Duodenal mucosa (tissue), 2 donors: ENCODE data around the gene TMEM255B.
A peak's percentile ranks its signal among the peaks of the same experiment; 100 is the strongest.

Experiments used
- H3K27ac ChIP-seq: one replicate; pipeline ENCODE4 v1.7.0; 2013; ENCODE audit warnings: low read depth, low read length
- H3K27me3 ChIP-seq, 2 donors: one replicate each; pipeline ENCODE4 v1.7.0; 2013; ENCODE audit warnings: low read length in 2 of 2, control low read depth in 1 of 2; ENCODE audit not compliant: insufficient read depth in 2 of 2, control insufficient read depth in 1 of 2
- H3K36me3 ChIP-seq, 2 donors: one replicate each; pipeline ENCODE4 v1.7.0; 2013; ENCODE audit warnings: low read length in 2 of 2, control low read depth in 1 of 2; ENCODE audit not compliant: insufficient read depth in 2 of 2, control insufficient read depth in 1 of 2
- H3K4me1 ChIP-seq, 2 donors: one replicate each; pipeline ENCODE4 v1.7.0; 2013; ENCODE audit warnings: low read length in 2 of 2, control low read depth in 1 of 2; ENCODE audit not compliant: insufficient read depth in 2 of 2, control insufficient read depth in 1 of 2
- H3K4me3 ChIP-seq, 2 donors: one replicate each; pipeline ENCODE4 v1.7.0; 2013; ENCODE audit warnings: low read length in 2 of 2, low read depth in 1 of 2
- H3K9ac ChIP-seq, 2 donors: one replicate each; pipeline ENCODE4 v1.7.0; 2013; ENCODE audit warnings: low read length in 2 of 2, low read depth in 1 of 2
- H3K9me3 ChIP-seq, 2 donors: one replicate each; pipeline ENCODE4 v1.7.0; 2013; ENCODE audit warnings: low read length in 2 of 2, control low read depth in 1 of 2; ENCODE audit not compliant: control insufficient read depth in 1 of 2

Gene TMEM255B

GRCh38 chr13:113817860-113818691 is 59.0 kb downstream of the TMEM255B start:
- Histone ChIP-seq H3K4me3 (no peak overlapping the region), H3K4me1 (peaks cover 10 to 25% of the 10 kb centered on the region in 2 donors), H3K9ac (no peak overlapping the region), H3K9me3 (no peaks in the 10 kb centered on the region), H3K36me3 (peaks cover 10 to 25% of the 10 kb centered on the region in 2 donors), H3K27me3 (no peaks in the 10 kb centered on the region), H3K27ac (no peak overlapping the region)

- Histone ChIP-seq H3K4me1 (peaks cover 10 to 25% of the 10 kb centered on the region in 2 donors), H3K27me3 (no peaks in the 10 kb centered on the region), H3K27ac (no peak overlapping the region), H3K4me3 (no peak overlapping the region), H3K9me3 (no peaks in the 10 kb centered on the region), H3K9ac (no peak overlapping the region), H3K36me3 (peaks cover 17 to 32% of the 10 kb centered on the region in 2 donors)
Observed at GRCh38 chr13:113818700-113819295, 59.8 kb downstream of the TMEM255B start.

GRCh38 chr13:113819341-113819730 is 60.3 kb downstream of the TMEM255B start:
- peaks cover 17 to 36% of the 10 kb centered on the region in 2 donors for H3K36me3 ChIP-seq
- no peak overlapping the region for H3K4me3 ChIP-seq
- H3K4me1 ChIP-seq: peaks cover 10 to 25% of the 10 kb centered on the region in 2 donors
- no peak overlapping the region for H3K9ac ChIP-seq
- H3K27ac ChIP-seq: no peak overlapping the region
- H3K27me3 ChIP-seq: no peaks in the 10 kb centered on the region
- no peaks in the 10 kb centered on the region for H3K9me3 ChIP-seq

GRCh38 chr13:113819731-113820715 is 61.0 kb downstream of the TMEM255B start:
- Histone ChIP-seq H3K4me1 (peaks cover 10 to 25% of the 10 kb centered on the region in 2 donors), H3K4me3 (no peak overlapping the region), H3K27me3 (no peaks in the 10 kb centered on the region), H3K9me3 (no peaks in the 10 kb centered on the region), H3K9ac (no peak overlapping the region), H3K27ac (no peak overlapping the region), H3K36me3 (peaks cover 17 to 39% of the 10 kb centered on the region in 2 donors)

GRCh38 chr13:113820813-113821651 is 62.0 kb downstream of the TMEM255B start:
- H3K9ac ChIP-seq: no peak overlapping the region
- H3K4me1 ChIP-seq: peaks cover 8 to 18% of the 10 kb centered on the region in 2 donors
- H3K27me3 ChIP-seq: no peaks in the 10 kb centered on the region
- no peak overlapping the region for H3K4me3 ChIP-seq
- H3K9me3 ChIP-seq: no peaks in the 10 kb centered on the region
- peaks cover 17 to 48% of the 10 kb centered on the region in 2 donors for H3K36me3 ChIP-seq
- peak overlapping the region; percentile 66 for H3K27ac ChIP-seq

GRCh38 chr13:113821847-113822246 is 62.8 kb downstream of the TMEM255B start:
- no peaks in the 10 kb centered on the region for H3K27me3 ChIP-seq
- no peak overlapping the region for H3K4me3 ChIP-seq
- H3K36me3 ChIP-seq: peaks cover 18 to 51% of the 10 kb centered on the region in 2 donors
- H3K9me3 ChIP-seq: no peaks in the 10 kb centered on the region
- H3K4me1 ChIP-seq: peaks cover 0 to 10% of the 10 kb centered on the region in 2 donors
- no peak overlapping the region for H3K9ac ChIP-seq
- no peak overlapping the region for H3K27ac ChIP-seq

GRCh38 chr13:113822266-113822665 is 63.2 kb downstream of the TMEM255B start:
- H3K27me3 ChIP-seq: no peaks in the 10 kb centered on the region
- no peak overlapping the region for H3K9ac ChIP-seq
- no peaks in the 10 kb centered on the region for H3K9me3 ChIP-seq
- H3K4me1 ChIP-seq: peaks cover 0 to 9% of the 10 kb centered on the region in 2 donors
- H3K36me3 ChIP-seq: peaks cover 22 to 55% of the 10 kb centered on the region in 2 donors
- H3K4me3 ChIP-seq: no peak overlapping the region
- H3K27ac ChIP-seq: no peak overlapping the region

GRCh38 chr13:113822956-113823744 is 64.1 kb downstream of the TMEM255B start:
- no peaks in the 10 kb centered on the region for H3K27me3 ChIP-seq
- no peak overlapping the region for H3K27ac ChIP-seq
- no peak overlapping the region for H3K9ac ChIP-seq
- no peaks in the 10 kb centered on the region for H3K9me3 ChIP-seq
- H3K36me3 ChIP-seq: peaks cover 27 to 61% of the 10 kb centered on the region in 2 donors
- no peak overlapping the region for H3K4me3 ChIP-seq
- H3K4me1 ChIP-seq: peaks cover 0 to 9% of the 10 kb centered on the region in 2 donors

GRCh38 chr13:113823771-113824170 is 64.7 kb downstream of the TMEM255B start:
- Histone ChIP-seq H3K4me1 (peaks cover 0 to 9% of the 10 kb centered on the region in 2 donors), H3K9ac (no peak overlapping the region), H3K27ac (no peak overlapping the region), H3K36me3 (peaks cover 32 to 61% of the 10 kb centered on the region in 2 donors), H3K9me3 (no peaks in the 10 kb centered on the region), H3K4me3 (no peak overlapping the region), H3K27me3 (no peaks in the 10 kb centered on the region)
